Measurements from ENCODE around the gene SBK2. TPM values are rescaled to one million over a fixed set of nuclear protein-coding genes. Genes with fewer than 3 reads are reported as not detected.

The SBK2 gene
- polyA plus RNA-seq, 1 donor: 0.66 TPM

GRCh38 chr19:55520691-55521292, 16.1 kb downstream of the SBK2 start:
- Histone ChIP-seq H3K27me3 (ENCODE audit: control insufficient read depth, insufficient read depth, low read length) (no peaks in the 10 kb centered on the region), H3K4me3 (ENCODE audit: low read length) (no peak overlapping the region), H3K4me1 (ENCODE audit: control insufficient read depth, insufficient read depth, low read length) (peaks cover 3% of the 10 kb centered on the region), H3K27ac (ENCODE audit: low read length) (no peak overlapping the region), H3K36me3 (ENCODE audit: control insufficient read depth, insufficient read depth, low read length) (no peaks in the 10 kb centered on the region), H3K9me3 (ENCODE audit: control insufficient read depth, low read depth, low read length) (no peaks in the 10 kb centered on the region)
- no peak for DNase-seq
- WGBS (ENCODE audit: insufficient coverage, low lambda C conversion rate): no CpG with 5 or more reads among the region's 14 CpGs

GRCh38 chr19:55519451-55520311, 17.3 kb downstream of the SBK2 start:
- Histone ChIP-seq H3K4me1 (ENCODE audit: control insufficient read depth, insufficient read depth, low read length) (peaks cover 3% of the 10 kb centered on the region), H3K9me3 (ENCODE audit: control insufficient read depth, low read depth, low read length) (no peaks in the 10 kb centered on the region), H3K4me3 (ENCODE audit: low read length) (no peak overlapping the region), H3K27ac (ENCODE audit: low read length) (no peak overlapping the region), H3K27me3 (ENCODE audit: control insufficient read depth, insufficient read depth, low read length) (no peaks in the 10 kb centered on the region), H3K36me3 (ENCODE audit: control insufficient read depth, insufficient read depth, low read length) (no peaks in the 10 kb centered on the region)
- WGBS (ENCODE audit: insufficient coverage, low lambda C conversion rate): no CpG with 5 or more reads among the region's 10 CpGs
- no peak for DNase-seq

GRCh38 chr19:55516878-55517620, 19.9 kb downstream of the SBK2 start:
- H3K27ac ChIP-seq (ENCODE audit: low read length): no peak overlapping the region
- 100% methylated on average over 1 of the region's 61 CpGs for WGBS (ENCODE audit: insufficient coverage, low lambda C conversion rate)
- peaks cover 3% of the 10 kb centered on the region for H3K4me1 ChIP-seq (ENCODE audit: control insufficient read depth, insufficient read depth, low read length)
- no peaks in the 10 kb centered on the region for H3K36me3 ChIP-seq (ENCODE audit: control insufficient read depth, insufficient read depth, low read length)
- no peaks in the 10 kb centered on the region for H3K9me3 ChIP-seq (ENCODE audit: control insufficient read depth, low read depth, low read length)
- DNase-seq: peak; percentile 88 to 93
- no peaks in the 10 kb centered on the region for H3K27me3 ChIP-seq (ENCODE audit: control insufficient read depth, insufficient read depth, low read length)
- peak overlapping the region; percentile 57 for H3K4me3 ChIP-seq (ENCODE audit: low read length)

- H3K36me3 ChIP-seq (ENCODE audit: control insufficient read depth, insufficient read depth, low read length): no peaks in the 10 kb centered on the region
- H3K27me3 ChIP-seq (ENCODE audit: control insufficient read depth, insufficient read depth, low read length): peaks cover 14% of the 10 kb centered on the region
- H3K9me3 ChIP-seq (ENCODE audit: control insufficient read depth, low read depth, low read length): peaks cover 10% of the 10 kb centered on the region
- no CpG with 5 or more reads among the region's 10 CpGs for WGBS (ENCODE audit: insufficient coverage, low lambda C conversion rate)
- no peak overlapping the region for H3K27ac ChIP-seq (ENCODE audit: low read length)
- no peak overlapping the region for H3K4me3 ChIP-seq (ENCODE audit: low read length)
- H3K4me1 ChIP-seq (ENCODE audit: control insufficient read depth, insufficient read depth, low read length): peaks cover 4% of the 10 kb centered on the region
- no peak for DNase-seq
These were observed 28.8 kb downstream of the SBK2 start for GRCh38 chr19:55508120-55508519.

- Histone ChIP-seq H3K36me3 (ENCODE audit: control insufficient read depth, insufficient read depth, low read length) (no peaks in the 10 kb centered on the region), H3K27ac (ENCODE audit: low read length) (no peak overlapping the region), H3K9me3 (ENCODE audit: control insufficient read depth, low read depth, low read length) (peaks cover 10% of the 10 kb centered on the region), H3K27me3 (ENCODE audit: control insufficient read depth, insufficient read depth, low read length) (peaks cover 5% of the 10 kb centered on the region), H3K4me3 (ENCODE audit: low read length) (no peak overlapping the region), H3K4me1 (ENCODE audit: control insufficient read depth, insufficient read depth, low read length) (peaks cover 4% of the 10 kb centered on the region)
- no peak for DNase-seq
- 100% methylated on average over 1 of the region's 11 CpGs for WGBS (ENCODE audit: insufficient coverage, low lambda C conversion rate)
These were observed 32.0 kb downstream of the SBK2 start for GRCh38 chr19:55504981-55505380.

- no peak for DNase-seq
- Histone ChIP-seq H3K9me3 (ENCODE audit: control insufficient read depth, low read depth, low read length) (peaks cover 10% of the 10 kb centered on the region), H3K27me3 (ENCODE audit: control insufficient read depth, insufficient read depth, low read length) (peaks cover 5% of the 10 kb centered on the region), H3K4me1 (ENCODE audit: control insufficient read depth, insufficient read depth, low read length) (peaks cover 4% of the 10 kb centered on the region), H3K4me3 (ENCODE audit: low read length) (no peak overlapping the region), H3K27ac (ENCODE audit: low read length) (no peak overlapping the region), H3K36me3 (ENCODE audit: control insufficient read depth, insufficient read depth, low read length) (no peaks in the 10 kb centered on the region)
- no CpG with 5 or more reads among the region's 13 CpGs for WGBS (ENCODE audit: insufficient coverage, low lambda C conversion rate)
These were observed 32.7 kb downstream of the SBK2 start for GRCh38 chr19:55504252-55504603.

GRCh38 chr19:55503502-55504251, 33.3 kb downstream of the SBK2 start:
- peak; percentile 93 for DNase-seq
- Histone ChIP-seq H3K4me1 (ENCODE audit: control insufficient read depth, insufficient read depth, low read length) (peaks cover 4% of the 10 kb centered on the region), H3K27me3 (ENCODE audit: control insufficient read depth, insufficient read depth, low read length) (peaks cover 3% of the 10 kb centered on the region)

GRCh38 chr19:55503157-55503501, 33.8 kb downstream of the SBK2 start:
- Histone ChIP-seq H3K27ac (ENCODE audit: low read length) (no peak overlapping the region), H3K36me3 (ENCODE audit: control insufficient read depth, insufficient read depth, low read length) (no peaks in the 10 kb centered on the region), H3K4me3 (ENCODE audit: low read length) (no peak overlapping the region), H3K9me3 (ENCODE audit: control insufficient read depth, low read depth, low read length) (peaks cover 10% of the 10 kb centered on the region), H3K27me3 (ENCODE audit: control insufficient read depth, insufficient read depth, low read length) (peaks cover 3% of the 10 kb centered on the region), H3K4me1 (ENCODE audit: control insufficient read depth, insufficient read depth, low read length) (peaks cover 4% of the 10 kb centered on the region)
- no peak for DNase-seq
- 79% methylated on average over 13 of the region's 17 CpGs for WGBS (ENCODE audit: insufficient coverage, low lambda C conversion rate)

More at GRCh38 chr19:55503502-55504251, 33.3 kb downstream of the SBK2 start:
- WGBS (ENCODE audit: insufficient coverage, low lambda C conversion rate): 16% methylated on average over 3 of the region's 64 CpGs
- Histone ChIP-seq H3K9me3 (ENCODE audit: control insufficient read depth, low read depth, low read length) (peaks cover 10% of the 10 kb centered on the region), H3K36me3 (ENCODE audit: control insufficient read depth, insufficient read depth, low read length) (no peaks in the 10 kb centered on the region), H3K4me3 (ENCODE audit: low read length) (peak overlapping the region; percentile 35), H3K27ac (ENCODE audit: low read length) (peak overlapping the region; percentile 26)

- no peak overlapping the region for H3K27ac ChIP-seq (ENCODE audit: low read length)
- H3K4me1 ChIP-seq (ENCODE audit: control insufficient read depth, insufficient read depth, low read length): peaks cover 4% of the 10 kb centered on the region
- peaks cover 3% of the 10 kb centered on the region for H3K27me3 ChIP-seq (ENCODE audit: control insufficient read depth, insufficient read depth, low read length)
- 93% methylated on average over 4 of the region's 9 CpGs for WGBS (ENCODE audit: insufficient coverage, low lambda C conversion rate)
- no peak for DNase-seq
- H3K36me3 ChIP-seq (ENCODE audit: control insufficient read depth, insufficient read depth, low read length): no peaks in the 10 kb centered on the region
- H3K9me3 ChIP-seq (ENCODE audit: control insufficient read depth, low read depth, low read length): peaks cover 10% of the 10 kb centered on the region
- H3K4me3 ChIP-seq (ENCODE audit: low read length): no peak overlapping the region
These were observed 34.6 kb downstream of the SBK2 start for GRCh38 chr19:55502197-55502952.

Data from large intestine (tissue), 3 donors.